Panc1 (cell line): ENCODE results near the gene FAM229B. TPM values are rescaled to one million over a fixed set of nuclear protein-coding genes. Genes with fewer than 3 reads are reported as not detected.

Source experiments
- ATAC-seq: fragments of 200-7000 bp; cut with Tn5 transposase; 2 replicates; pipeline ENCODE4 v1.9.1; 2020; ENCODE audit warnings: mild to moderate bottlenecking, moderate library complexity
- BruUV-seq: library from RNA; stranded (reverse); fragments of 400-500 nt; replicated peaks from 2 replicates; lab custom pipeline; 2021; lab: Mats Ljungman, UMichigan
- CTCF ChIA-PET: fragments of 300-600 bp; sonication (Branson Sonifier 250); formaldehyde crosslinking; loops from one replicate; lab custom pipeline; 2022; ENCODE audit warnings: antibody characterized with exemption; lab: Charles Lee
- POLR2A ChIA-PET: fragments of 300-600 bp; sonication (Branson Sonifier 250); formaldehyde crosslinking; loops from one replicate; lab custom pipeline; 2022; ENCODE audit warnings: antibody characterized with exemption; lab: Charles Lee
- DNase-seq: peaks from one replicate; pipeline ENCODE4 v3.0.0-alpha.2; 2010; ENCODE audit warnings: low read depth, low spot score
- H3K27ac ChIP-seq: 2 replicates; pipeline ENCODE4 v1.5.1; 2011; ENCODE audit warnings: mild to moderate bottlenecking, low read length, inconsistent platforms
- H3K27me3 ChIP-seq: fragments of 200-500 bp; sonication (Bioruptor generic); 2 replicates; pipeline ENCODE4 v1.6.0; 2014; ENCODE audit warnings: low read length, inconsistent platforms; ENCODE audit not compliant: control insufficient read depth, insufficient read depth
- H3K36me3 ChIP-seq: fragments of 200-500 bp; sonication (Bioruptor generic); 2 replicates; pipeline ENCODE4 v1.5.1; 2014; ENCODE audit warnings: inconsistent platforms, mild to moderate bottlenecking, low read length, moderate library complexity; ENCODE audit not compliant: control insufficient read depth, insufficient read depth
- H3K4me1 ChIP-seq: 2 replicates; pipeline ENCODE4 v1.5.1; 2011; ENCODE audit warnings: inconsistent platforms, mild to moderate bottlenecking, low read length, moderate library complexity; ENCODE audit not compliant: control insufficient read depth, insufficient read depth
- H3K4me3 ChIP-seq, 2 experiments: 2 replicates each; pipeline ENCODE4 v1.5.1; 2011 to 2012; ENCODE audit warnings: low read depth in 2 of 2, low read length in 2 of 2, mild to moderate bottlenecking in 2 of 2, inconsistent platforms in 1 of 2, moderate library complexity in 1 of 2
- H3K9me3 ChIP-seq: fragments of 200-500 bp; sonication (Bioruptor generic); 2 replicates; pipeline ENCODE4 v1.5.1; 2014; ENCODE audit warnings: low read depth, mild to moderate bottlenecking, inconsistent platforms, low read length, moderate library complexity; ENCODE audit not compliant: control insufficient read depth, insufficient read depth
- POLR2AphosphoS5 ChIP-seq: IDR thresholded peaks from 2 replicates; pipeline ENCODE4 v1.6.1; 2012; ENCODE audit warnings: mild to moderate bottlenecking, low read depth, low read length, moderate library complexity
- SIN3A ChIP-seq: IDR thresholded peaks from 2 replicates; pipeline ENCODE4 v1.6.1; 2012; ENCODE audit warnings: low read depth, mild to moderate bottlenecking, low read length, moderate library complexity, borderline replicate concordance; ENCODE audit not compliant: insufficient read depth
- TCF7L2 ChIP-seq: IDR thresholded peaks from 2 replicates; pipeline ENCODE4 v1.6.1; 2011; ENCODE audit warnings: mild to moderate bottlenecking, low read depth, low read length, inconsistent platforms
- in situ Hi-C: cut with HindIII; loops from 2 replicates; pipeline ENCODE4 v1.10.0; 2016; ENCODE audit warnings: low sequenced_read_pairs, low pct_unique_long_range_greater_than_20kb
- intact Hi-C: fragments of 100-400 bp; cut with micrococcal nuclease; formaldehyde crosslinking; loops from one replicate; pipeline ENCODE4 v1.10.0; 2022; ENCODE audit not compliant: unreplicated experiment
- total RNA-seq: library from RNA; stranded (reverse); gene quantifications from one replicate; pipeline ENCODE4 v1.2.1, GENCODE V29; 2021; ENCODE audit not compliant: unreplicated experiment
- TF ChIP-seq, protein P1 (sequence below), 2 experiments: IDR thresholded peaks; 2 replicates each; pipeline ENCODE4 v1.6.1; 2011 to 2012; ENCODE audit warnings: low read depth in 2 of 2, control low read depth in 1 of 2, low read length in 1 of 2, mild to moderate bottlenecking in 1 of 2, moderate library complexity in 1 of 2; ENCODE audit not compliant: insufficient read depth in 1 of 2
- TF ChIP-seq, protein P2 (sequence below): fragments of 450-650 bp; IDR thresholded peaks from 2 replicates; pipeline ENCODE4 v1.5.1; 2017; ENCODE audit warnings: mild to moderate bottlenecking

The FAM229B gene
- total RNA-seq, 1 experiment from 2014 or later, result 12.0 TPM

DNA sequence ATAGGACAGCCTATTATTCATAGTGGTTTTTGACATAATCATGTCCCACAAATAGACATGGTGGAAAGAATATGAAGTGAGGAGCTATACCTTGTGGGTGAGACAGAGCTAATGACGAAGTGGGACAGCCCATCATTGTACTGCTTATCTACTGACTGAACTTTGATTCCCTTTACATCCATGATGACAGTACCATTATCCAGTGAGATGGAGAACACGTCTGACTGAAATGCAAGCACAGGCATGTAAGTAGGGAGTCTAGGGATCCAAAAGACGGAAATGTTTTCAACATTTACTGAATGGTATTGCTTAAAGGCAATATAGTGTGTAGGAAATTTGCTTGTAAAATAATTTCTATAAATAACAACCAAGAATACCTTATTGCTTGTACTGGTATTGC is 43.5 kb downstream of the FAM229B start:
- TF ChIP-seq SIN3A (no peak), TCF7L2 (no peak), POLR2AphosphoS5 (no peak)
- TF ChIP-seq, protein P1, sequence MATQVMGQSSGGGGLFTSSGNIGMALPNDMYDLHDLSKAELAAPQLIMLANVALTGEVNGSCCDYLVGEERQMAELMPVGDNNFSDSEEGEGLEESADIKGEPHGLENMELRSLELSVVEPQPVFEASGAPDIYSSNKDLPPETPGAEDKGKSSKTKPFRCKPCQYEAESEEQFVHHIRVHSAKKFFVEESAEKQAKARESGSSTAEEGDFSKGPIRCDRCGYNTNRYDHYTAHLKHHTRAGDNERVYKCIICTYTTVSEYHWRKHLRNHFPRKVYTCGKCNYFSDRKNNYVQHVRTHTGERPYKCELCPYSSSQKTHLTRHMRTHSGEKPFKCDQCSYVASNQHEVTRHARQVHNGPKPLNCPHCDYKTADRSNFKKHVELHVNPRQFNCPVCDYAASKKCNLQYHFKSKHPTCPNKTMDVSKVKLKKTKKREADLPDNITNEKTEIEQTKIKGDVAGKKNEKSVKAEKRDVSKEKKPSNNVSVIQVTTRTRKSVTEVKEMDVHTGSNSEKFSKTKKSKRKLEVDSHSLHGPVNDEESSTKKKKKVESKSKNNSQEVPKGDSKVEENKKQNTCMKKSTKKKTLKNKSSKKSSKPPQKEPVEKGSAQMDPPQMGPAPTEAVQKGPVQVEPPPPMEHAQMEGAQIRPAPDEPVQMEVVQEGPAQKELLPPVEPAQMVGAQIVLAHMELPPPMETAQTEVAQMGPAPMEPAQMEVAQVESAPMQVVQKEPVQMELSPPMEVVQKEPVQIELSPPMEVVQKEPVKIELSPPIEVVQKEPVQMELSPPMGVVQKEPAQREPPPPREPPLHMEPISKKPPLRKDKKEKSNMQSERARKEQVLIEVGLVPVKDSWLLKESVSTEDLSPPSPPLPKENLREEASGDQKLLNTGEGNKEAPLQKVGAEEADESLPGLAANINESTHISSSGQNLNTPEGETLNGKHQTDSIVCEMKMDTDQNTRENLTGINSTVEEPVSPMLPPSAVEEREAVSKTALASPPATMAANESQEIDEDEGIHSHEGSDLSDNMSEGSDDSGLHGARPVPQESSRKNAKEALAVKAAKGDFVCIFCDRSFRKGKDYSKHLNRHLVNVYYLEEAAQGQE (IDR thresholded peaks at IDR 0.05; ENCODE audit: insufficient read depth in 1 of 2, low read depth in 2 of 2, low read length in 1 of 2), result no peak
- TF ChIP-seq, protein P2, sequence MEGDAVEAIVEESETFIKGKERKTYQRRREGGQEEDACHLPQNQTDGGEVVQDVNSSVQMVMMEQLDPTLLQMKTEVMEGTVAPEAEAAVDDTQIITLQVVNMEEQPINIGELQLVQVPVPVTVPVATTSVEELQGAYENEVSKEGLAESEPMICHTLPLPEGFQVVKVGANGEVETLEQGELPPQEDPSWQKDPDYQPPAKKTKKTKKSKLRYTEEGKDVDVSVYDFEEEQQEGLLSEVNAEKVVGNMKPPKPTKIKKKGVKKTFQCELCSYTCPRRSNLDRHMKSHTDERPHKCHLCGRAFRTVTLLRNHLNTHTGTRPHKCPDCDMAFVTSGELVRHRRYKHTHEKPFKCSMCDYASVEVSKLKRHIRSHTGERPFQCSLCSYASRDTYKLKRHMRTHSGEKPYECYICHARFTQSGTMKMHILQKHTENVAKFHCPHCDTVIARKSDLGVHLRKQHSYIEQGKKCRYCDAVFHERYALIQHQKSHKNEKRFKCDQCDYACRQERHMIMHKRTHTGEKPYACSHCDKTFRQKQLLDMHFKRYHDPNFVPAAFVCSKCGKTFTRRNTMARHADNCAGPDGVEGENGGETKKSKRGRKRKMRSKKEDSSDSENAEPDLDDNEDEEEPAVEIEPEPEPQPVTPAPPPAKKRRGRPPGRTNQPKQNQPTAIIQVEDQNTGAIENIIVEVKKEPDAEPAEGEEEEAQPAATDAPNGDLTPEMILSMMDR, result no peak
- no peak for DNase-seq
- POLR2A ChIA-PET, result interaction anchor here (0.5 kb wide), 1 partner anchor 83 kb away, joined by 3 read pairs; no protein-coding TSS in a partner anchor
- CTCF ChIA-PET, result no interaction called here
- ATAC-seq, result no peak
- H3K36me3 ChIP-seq, result no peaks in the 10 kb centered on the region
- H3K27me3 ChIP-seq, result no peaks in the 10 kb centered on the region; the same call in none of the 2 replicates
- H3K9me3 ChIP-seq, result no peaks in the 10 kb centered on the region
- intact Hi-C loops, result no loop called here
- H3K27ac ChIP-seq, result no peak overlapping the region
- BruUV-seq, result no TSS peak
- no peak overlapping the region for H3K4me3 ChIP-seq
- in situ Hi-C loops, result no loop called here
- no peaks in the 10 kb centered on the region for H3K4me1 ChIP-seq

DNA sequence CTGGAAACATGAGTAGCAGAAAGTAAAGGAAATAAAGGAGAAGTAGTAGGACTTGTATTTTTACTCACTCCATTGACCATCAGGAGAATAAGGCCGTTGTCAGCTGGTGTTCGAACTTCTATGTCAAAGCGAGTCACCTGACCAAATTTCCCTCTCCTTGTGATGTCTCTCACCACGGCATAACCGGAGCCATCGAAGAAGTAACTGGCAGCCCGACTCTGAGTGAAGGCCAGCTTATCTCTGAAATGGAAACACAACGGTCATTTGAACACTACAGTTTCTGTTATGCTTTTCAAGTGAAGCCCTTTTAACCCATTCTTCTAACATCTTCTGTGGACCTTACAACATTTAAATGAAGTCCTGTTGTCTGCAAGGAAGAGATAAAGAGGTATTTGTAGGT is 51.7 kb downstream of the FAM229B start:
- Histone ChIP-seq H3K9me3 (no peaks in the 10 kb centered on the region), H3K27ac (no peak overlapping the region), H3K36me3 (no peaks in the 10 kb centered on the region), H3K4me1 (no peaks in the 10 kb centered on the region), H3K27me3 (no peaks in the 10 kb centered on the region), H3K4me3 (no peak overlapping the region)
- ATAC-seq (no peak), DNase-seq (no peak)
- no TSS peak for BruUV-seq
- ChIA-PET POLR2A (interaction anchor here (0.6 kb wide), 1 partner anchor 15 kb away, joined by 5 read pairs; no protein-coding TSS in a partner anchor), CTCF (interaction anchor here (0.7 kb wide), 1 partner anchor 899 kb away, joined by 3 read pairs; no protein-coding TSS in a partner anchor)
- TF ChIP-seq POLR2AphosphoS5 (no peak), TCF7L2 (no peak), SIN3A (no peak)
- TF ChIP-seq, protein P1 (IDR thresholded peaks at IDR 0.05; ENCODE audit: insufficient read depth in 1 of 2, low read depth in 2 of 2, low read length in 1 of 2), result no peak
- TF ChIP-seq, protein P2, result no peak
- intact Hi-C loops (no loop called here), in situ Hi-C loops (no loop called here)
